SK-N-SH (cell line): Measurements from ENCODE around the gene GHRH. TPM values are rescaled to one million over a fixed set of nuclear protein-coding genes. Genes with fewer than 3 reads are reported as not detected.

Experiments
- CTCF ChIA-PET: fragments of 300-600, 350-600 bp; formaldehyde crosslinking; extraction: SDS; loops from one replicate; lab custom pipeline; 2021; lab: Yijun Ruan, JAX
- POLR2A ChIA-PET: fragments of 350-600 bp; sonication (Branson Sonifier 250); formaldehyde crosslinking; extraction: SDS; loops from one replicate; lab custom pipeline; 2020; ENCODE audit warnings: antibody characterized with exemption, inconsistent platforms; lab: Yijun Ruan, JAX
- DNase-seq: peaks from one replicate; pipeline ENCODE4 v3.0.0; 2012
- H2AFZ ChIP-seq: fragments of 200-600 bp; sonication (generic); 2 replicates; pipeline ENCODE4 v1.8.1; 2016; ENCODE audit warnings: antibody characterized with exemption, mild to moderate bottlenecking, low read depth
- H3F3A ChIP-seq: fragments of 200-600 bp; sonication (generic); replicated peaks from 2 replicates; pipeline ENCODE3; 2016; ENCODE audit warnings: antibody characterized with exemption, mild to moderate bottlenecking; ENCODE audit not compliant: insufficient read depth
- H3K27ac ChIP-seq, 2 experiments: fragments of 200-500 bp in 1 of 2; fragments of 200-600 bp in 1 of 2; sonication (Bioruptor generic) in 1 of 2; sonication (generic), shearing (Covaris generic) in 1 of 2; 2 replicates each; pipeline versions ENCODE4 v1.5.1 to v1.6.1; 2014 to 2016; ENCODE audit warnings: low read depth in 2 of 2, inconsistent platforms in 1 of 2, low read length in 1 of 2, mild to moderate bottlenecking in 1 of 2, mixed read lengths in 1 of 2
- H3K27me3 ChIP-seq: fragments of 200-600 bp; sonication (generic), shearing (Covaris generic); 2 replicates; pipeline ENCODE4 v1.6.1; 2016; ENCODE audit warnings: mixed run types; ENCODE audit not compliant: insufficient read depth
- H3K36me3 ChIP-seq, 2 experiments: fragments of 200-500 bp in 1 of 2; fragments of 200-600 bp in 1 of 2; sonication (Bioruptor generic) in 1 of 2; sonication (generic) in 1 of 2; replicated peaks in 1 of 2; 2 replicates each; pipeline versions ENCODE3 to v1.5.1; 2014 to 2016; ENCODE audit warnings: low read length in 1 of 2, mild to moderate bottlenecking in 1 of 2; ENCODE audit not compliant: insufficient read depth in 2 of 2, control insufficient read depth in 1 of 2
- H3K4me1 ChIP-seq, 2 experiments: fragments of 200-500 bp in 1 of 2; fragments of 200-600 bp in 1 of 2; sonication (Bioruptor generic) in 1 of 2; sonication (generic), shearing (Covaris generic) in 1 of 2; 2 replicates each; pipeline versions ENCODE4 v1.5.1 to v1.6.1; 2014 to 2016; ENCODE audit warnings: low read depth in 1 of 2, low read length in 1 of 2, mixed run types in 1 of 2; ENCODE audit not compliant: insufficient read depth in 2 of 2, control insufficient read depth in 1 of 2
- H3K4me2 ChIP-seq: fragments of 200-600 bp; sonication (generic), shearing (Covaris generic); 2 replicates; pipeline ENCODE4 v1.6.1; 2017; ENCODE audit warnings: mixed run types
- H3K4me3 ChIP-seq, 2 experiments: fragments of 200-500 bp in 1 of 2; fragments of 200-600 bp in 1 of 2; sonication (Bioruptor generic) in 1 of 2; sonication (generic), shearing (Covaris generic) in 1 of 2; 2 replicates each; pipeline versions ENCODE4 v1.5.1 to v1.8.1; 2014 to 2016; ENCODE audit warnings: low read depth in 2 of 2, inconsistent platforms in 1 of 2, low read length in 1 of 2, mild to moderate bottlenecking in 1 of 2, mixed read lengths in 1 of 2, moderate library complexity in 1 of 2
- H3K79me2 ChIP-seq: fragments of 200-600 bp; sonication (generic); 2 replicates; pipeline ENCODE4 v1.8.1; 2017; ENCODE audit warnings: mild to moderate bottlenecking; ENCODE audit not compliant: insufficient read depth
- H3K9ac ChIP-seq: fragments of 200-600 bp; sonication (generic); 2 replicates; pipeline ENCODE4 v1.6.1; 2017; ENCODE audit warnings: mixed run types
- H3K9me2 ChIP-seq: fragments of 200-600 bp; sonication (generic); 2 replicates; pipeline ENCODE4 v1.6.1; 2017; ENCODE audit warnings: mixed run types
- H3K9me3 ChIP-seq: fragments of 200-600 bp; sonication (generic); 2 replicates; pipeline ENCODE4 v1.6.1; 2017; ENCODE audit warnings: mixed run types, mild to moderate bottlenecking, moderate library complexity
- H4K20me1 ChIP-seq: fragments of 200-600 bp; sonication (generic); 2 replicates; pipeline ENCODE4 v1.6.1; 2017; ENCODE audit warnings: mild to moderate bottlenecking, mixed run types; ENCODE audit not compliant: insufficient read depth
- CHD2 ChIP-seq: fragments of 150-350 bp; IDR thresholded peaks from 2 replicates; pipeline ENCODE4 v1.6.1; 2018; ENCODE audit warnings: low read length; ENCODE audit not compliant: partially characterized antibody
- ELF1 ChIP-seq: IDR thresholded peaks from 2 replicates; pipeline ENCODE4 v1.4.0; 2012
- EP300 ChIP-seq, 2 experiments: IDR thresholded peaks; 2 replicates each; pipeline versions ENCODE4 v1.4.0 to v1.6.1; 2012; ENCODE audit warnings: borderline replicate concordance in 1 of 2, low read depth in 1 of 2, low read length in 1 of 2
- FOSL2 ChIP-seq: IDR thresholded peaks from 2 replicates; pipeline ENCODE4 v1.4.0; 2012; ENCODE audit warnings: low read depth, mild to moderate bottlenecking, moderate library complexity, borderline replicate concordance
- GABPA ChIP-seq: IDR thresholded peaks from 2 replicates; pipeline ENCODE4 v1.4.0; 2012; ENCODE audit warnings: low read depth, mild to moderate bottlenecking
- JUND ChIP-seq: IDR thresholded peaks from 2 replicates; pipeline ENCODE4 v1.4.0; 2012
- NFIC ChIP-seq: IDR thresholded peaks from 2 replicates; pipeline ENCODE4 v1.4.0; 2012; ENCODE audit warnings: borderline replicate concordance
- PBX3 ChIP-seq: IDR thresholded peaks from 2 replicates; pipeline ENCODE4; 2012
- RCOR1 ChIP-seq: fragments of 150-350 bp; IDR thresholded peaks from 2 replicates; pipeline ENCODE4 v1.6.1; 2017; ENCODE audit warnings: antibody characterized with exemption, low read length
- RXRA ChIP-seq: IDR thresholded peaks from 2 replicates; pipeline ENCODE4 v1.4.0; 2012; ENCODE audit warnings: low read depth, mild to moderate bottlenecking, borderline replicate concordance
- SIN3A ChIP-seq: IDR thresholded peaks from 2 replicates; pipeline ENCODE4 v1.6.1; 2012; ENCODE audit warnings: low read depth, mild to moderate bottlenecking, low read length, moderate library complexity, borderline replicate concordance
- SMC3 ChIP-seq: IDR thresholded peaks from 2 replicates; pipeline ENCODE4 v1.6.1; 2012; ENCODE audit warnings: low read depth, low read length, improper control_type of control experiment
- TAF1 ChIP-seq: IDR thresholded peaks from 2 replicates; pipeline ENCODE4 v1.6.1; 2012; ENCODE audit warnings: low read depth, mild to moderate bottlenecking, low read length, moderate library complexity, borderline replicate concordance
- TCF12 ChIP-seq: IDR thresholded peaks from 2 replicates; pipeline ENCODE4 v1.4.0; 2012
- TEAD4 ChIP-seq: IDR thresholded peaks from 2 replicates; pipeline ENCODE4 v1.4.0; 2012; ENCODE audit warnings: mild to moderate bottlenecking, borderline replicate concordance; ENCODE audit not compliant: insufficient read depth
- WGBS: methylation state at CpG from one replicate; pipeline ENCODE4 v1.1.6; 2017; ENCODE audit warnings: low lambda C conversion rate; 5-methylcytosine and 5-hydroxymethylcytosine counted together
- polyA plus RNA-seq, 3 experiments: library from polyadenylated mRNA; depleted of rRNA; stranded (reverse); fragments of >200 nt; gene quantifications; 2 replicates each; pipeline ENCODE4 v1.2.3, GENCODE V29; 2012
- TF ChIP-seq, protein P1 (sequence below): IDR thresholded peaks from 2 replicates; pipeline ENCODE4 v1.4.0; 2012; ENCODE audit warnings: low read depth, borderline replicate concordance
- TF ChIP-seq, protein P2 (sequence below): IDR thresholded peaks from 2 replicates; pipeline ENCODE4 v1.4.0; 2012; ENCODE audit warnings: low read depth

The GHRH gene
- polyA plus RNA-seq, 1 of the 3 experiments (the other 2 are of a cell fraction): not detected

- no peak overlapping the region for H3K4me3 ChIP-seq
- peaks cover 20 to 32% of the 10 kb centered on the region in 2 experiments for H3K4me1 ChIP-seq
- H3K4me2 ChIP-seq: no peak overlapping the region
- POLR2A ChIA-PET: interaction anchor here (1.7 kb wide), 1 partner anchor 9 kb away, joined by 4 read pairs; the partner anchor contains the start of gene MANBAL
- H3K9me2 ChIP-seq: peaks cover 3% of the 10 kb centered on the region; the same call in 1 of the 2 replicates
- H2AFZ ChIP-seq: no peak overlapping the region
- no peaks in the 10 kb centered on the region for H4K20me1 ChIP-seq
- TF ChIP-seq TEAD4 (no peak), RCOR1 (no peak), FOSL2 (no peak), TAF1 (no peak), NFIC (no peak), ELF1 (no peak), SIN3A (no peak), JUND (no peak), CHD2 (no peak), SMC3 (no peak), RXRA (no peak), PBX3 (no peak)
- H3K9me3 ChIP-seq: no peaks in the 10 kb centered on the region
- no peak for DNase-seq
- peaks cover 24 to 30% of the 10 kb centered on the region in 2 experiments for H3K36me3 ChIP-seq
- CTCF ChIA-PET: interaction anchor here (0.6 to 1.5 kb wide), 4 partner anchors 26 to 1119 kb away, joined by 3 read pairs; no protein-coding TSS in a partner anchor
- peaks cover 76% of the 10 kb centered on the region for H3K79me2 ChIP-seq
- H3F3A ChIP-seq: peaks cover 33% of the 10 kb centered on the region
- WGBS: 86% methylated on average over 6 of the region's 6 CpGs
- H3K27me3 ChIP-seq: no peaks in the 10 kb centered on the region
- H3K9ac ChIP-seq: no peak overlapping the region
- peak overlapping the region in 1 of 2 experiments; percentile 91; a peak in 2 of 4 replicates for H3K27ac ChIP-seq
These were observed 36.8 kb upstream of the GHRH start for GRCh38 chr20:37298190-37298939.

DNA sequence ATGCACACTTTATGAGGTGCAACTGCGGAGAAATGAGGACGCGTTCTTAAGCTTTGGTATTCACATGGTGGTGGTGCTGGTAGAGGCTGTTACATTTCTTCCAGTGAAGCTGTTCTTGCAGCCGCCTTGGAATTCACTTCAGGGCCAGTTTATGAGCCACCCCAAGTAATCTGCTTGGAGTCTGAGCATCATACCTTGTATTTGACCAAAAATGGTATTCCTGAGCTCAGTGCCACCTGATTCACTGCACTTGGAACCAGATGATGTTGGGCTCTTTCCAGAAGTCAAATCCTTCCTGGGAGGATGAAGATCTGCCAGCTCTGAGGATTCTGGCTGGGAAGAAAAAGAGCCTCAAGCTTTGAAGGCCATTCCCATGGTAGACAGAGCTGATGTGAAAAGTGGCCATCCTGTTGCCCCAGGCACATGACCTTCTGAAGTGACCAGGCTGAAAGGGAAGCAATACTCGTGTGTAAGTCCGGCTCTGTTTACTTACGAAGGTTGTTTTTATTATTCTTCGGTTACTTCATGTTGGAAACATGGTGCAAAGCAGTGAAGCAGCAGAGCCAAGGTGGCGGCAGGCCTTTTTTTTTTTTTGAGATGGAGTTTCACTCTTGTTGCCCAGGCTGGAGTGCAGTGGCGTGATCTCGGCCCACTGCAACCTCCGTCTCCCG is 35.6 kb upstream of the GHRH start:
- H4K20me1 ChIP-seq: no peaks in the 10 kb centered on the region
- H3K36me3 ChIP-seq: peaks cover 23 to 33% of the 10 kb centered on the region in 2 experiments
- H3K79me2 ChIP-seq: peaks cover 86% of the 10 kb centered on the region
- H3K4me1 ChIP-seq: peaks cover 20 to 32% of the 10 kb centered on the region in 2 experiments
- 93% methylated on average over 13 of the region's 13 CpGs for WGBS
- H3K9me2 ChIP-seq: peaks cover 3% of the 10 kb centered on the region; the same call in 1 of the 2 replicates
- no peaks in the 10 kb centered on the region for H3K27me3 ChIP-seq
- no peaks in the 10 kb centered on the region for H3K9me3 ChIP-seq
- H3K9ac ChIP-seq: peak overlapping the region; percentile 30; the same call in 1 of the 2 replicates
- ChIA-PET POLR2A (interaction anchor here (0.6 to 1.7 kb wide), 3 partner anchors 8 to 48 kb away, joined by 3 to 4 read pairs (median 4); partner anchors contain the start of genes MANBAL and SRC), CTCF (interaction anchor here (0.8 to 1.6 kb wide), 4 partner anchors 8 to 102 kb away, joined by 3 to 5 read pairs (median 4); no protein-coding TSS in a partner anchor)
- peaks cover 33% of the 10 kb centered on the region for H3F3A ChIP-seq
- 0 out of 2 replicates have a peak overlapping the region, but pooled peaks have one; percentile 66 for H3K4me2 ChIP-seq
- no peak overlapping the region for H2AFZ ChIP-seq
- no peak for DNase-seq
- H3K4me3 ChIP-seq: no peak overlapping the region
- H3K27ac ChIP-seq: peak overlapping the region; percentile 43 to 91
- TF ChIP-seq EP300 (IDR thresholded peaks at IDR 0.05; ENCODE audit: borderline replicate concordance in 1 of 2, low read depth in 1 of 2, low read length in 1 of 2) (0 out of 4 replicates have a peak, but pooled peaks of 1 of the 2 experiments have one; percentile 49), GABPA (no peak), TCF12 (peak; percentile 26; the same call in 1 of the 2 replicates), NFIC (peak; percentile 69)
- TF ChIP-seq, protein P1, sequence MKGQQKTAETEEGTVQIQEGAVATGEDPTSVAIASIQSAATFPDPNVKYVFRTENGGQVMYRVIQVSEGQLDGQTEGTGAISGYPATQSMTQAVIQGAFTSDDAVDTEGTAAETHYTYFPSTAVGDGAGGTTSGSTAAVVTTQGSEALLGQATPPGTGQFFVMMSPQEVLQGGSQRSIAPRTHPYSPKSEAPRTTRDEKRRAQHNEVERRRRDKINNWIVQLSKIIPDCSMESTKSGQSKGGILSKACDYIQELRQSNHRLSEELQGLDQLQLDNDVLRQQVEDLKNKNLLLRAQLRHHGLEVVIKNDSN: 0 out of 2 replicates have a peak, but pooled peaks have one; percentile 17
- TF ChIP-seq, protein P2, sequence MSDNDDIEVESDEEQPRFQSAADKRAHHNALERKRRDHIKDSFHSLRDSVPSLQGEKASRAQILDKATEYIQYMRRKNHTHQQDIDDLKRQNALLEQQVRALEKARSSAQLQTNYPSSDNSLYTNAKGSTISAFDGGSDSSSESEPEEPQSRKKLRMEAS: no peak
- TF ChIP-seq, all 33 proteins: peak for 4
